Gastrocnemius medialis (tissue), 4 donors: ENCODE measurements around the gene POP5.

ENCODE experiments used
- CTCF ChIP-seq, 5 experiments: fragments of 450-650 bp in 3 of 5; fragments of 200-600 bp in 2 of 5; sonication (generic) in 2 of 5; IDR thresholded peaks in 4 of 5; conservative IDR thresholded peaks in 1 of 5; 1 replicate in 4 of 5; 2 replicates in 1 of 5; pipeline ENCODE4 v1.5.1; 2016 to 2019; ENCODE audit warnings: antibody characterized with exemption in 5 of 5, mild to moderate bottlenecking in 3 of 5, moderate library complexity in 3 of 5
- POLR2A ChIP-seq, 2 donors: fragments of 450-650 bp; IDR thresholded peaks; one replicate each; pipeline ENCODE4 v1.6.1; 2017; ENCODE audit warnings: antibody characterized with exemption in 2 of 2, mild to moderate bottlenecking in 2 of 2, moderate library complexity in 2 of 2

GRCh38 chr12:120620624-120621023 lies 39.4 kb upstream of the POP5 start:
- TF ChIP-seq POLR2A (IDR thresholded peaks at IDR 0.05) (no peak), CTCF (IDR thresholded peaks at IDR 0.05 in 4 of 5, conservative IDR thresholded peaks at IDR 0.05 in 1 of 5) (no peak)
